Liver (tissue), 9 donors: ENCODE data around the gene RAB13. TPM values are rescaled to one million over a fixed set of nuclear protein-coding genes. Genes with fewer than 3 reads are reported as not detected.

ENCODE experiments used
- DNase-seq: peaks from one replicate; pipeline ENCODE4 v3.0.0-alpha.2; 2017; ENCODE audit warnings: low spot score
- H3K27ac ChIP-seq, 2 donors: one replicate each; pipeline ENCODE4 v1.7.0; 2013; ENCODE audit warnings: inconsistent platforms in 2 of 2, low read length in 2 of 2, control low read depth in 1 of 2, low read depth in 1 of 2, mild to moderate bottlenecking in 1 of 2
- H3K27me3 ChIP-seq, 4 donors: one replicate each; pipeline versions ENCODE4 v1.6.1 to v1.7.0; 2013; ENCODE audit warnings: low read length in 3 of 4, inconsistent platforms in 1 of 4, mild to moderate bottlenecking in 1 of 4, moderate library complexity in 1 of 4; ENCODE audit not compliant: control insufficient read depth in 4 of 4, insufficient read depth in 4 of 4
- H3K36me3 ChIP-seq, 4 donors: one replicate each; pipeline versions ENCODE4 v1.6.1 to v1.7.0; 2013; ENCODE audit warnings: low read length in 3 of 4, mild to moderate bottlenecking in 3 of 4, low read depth in 1 of 4, moderate library complexity in 1 of 4; ENCODE audit not compliant: control insufficient read depth in 4 of 4, insufficient read depth in 3 of 4
- H3K4me1 ChIP-seq, 4 donors: one replicate each; pipeline versions ENCODE4 v1.6.1 to v1.7.0; 2013; ENCODE audit warnings: low read length in 3 of 4, mild to moderate bottlenecking in 3 of 4, moderate library complexity in 1 of 4; ENCODE audit not compliant: control insufficient read depth in 4 of 4, insufficient read depth in 4 of 4
- H3K4me3 ChIP-seq, 3 donors: one replicate each; pipeline versions ENCODE4 v1.6.1 to v1.7.0; 2013; ENCODE audit warnings: low read length in 3 of 3, control low read depth in 1 of 3, low read depth in 1 of 3, mild to moderate bottlenecking in 1 of 3
- H3K9ac ChIP-seq, 2 donors: one replicate each; pipeline ENCODE4 v1.7.0; 2013; ENCODE audit warnings: low read length in 2 of 2, mild to moderate bottlenecking in 2 of 2, moderate library complexity in 2 of 2, control low read depth in 1 of 2, low read depth in 1 of 2
- H3K9me3 ChIP-seq, 4 donors: one replicate each; pipeline versions ENCODE4 v1.6.1 to v1.7.0; 2013; ENCODE audit warnings: low read length in 3 of 4; ENCODE audit not compliant: control insufficient read depth in 4 of 4
- ATF3 ChIP-seq: IDR thresholded peaks from 2 replicates; pipeline ENCODE4 v1.6.1; 2016; ENCODE audit warnings: antibody characterized with exemption
- EGR1 ChIP-seq, 2 donors: IDR thresholded peaks; 2 replicates each; pipeline ENCODE4 v1.6.1; 2016 to 2018; ENCODE audit warnings: antibody characterized with exemption in 2 of 2, low read depth in 2 of 2
- FOXA1 ChIP-seq: IDR thresholded peaks from 2 replicates; pipeline ENCODE4 v1.6.1; 2016; ENCODE audit warnings: antibody characterized with exemption
- GABPA ChIP-seq, 2 donors: IDR thresholded peaks in 1 of 2; conservative IDR thresholded peaks in 1 of 2; 2 replicates each; pipeline ENCODE4 v1.6.1; 2016; ENCODE audit warnings: antibody characterized with exemption in 2 of 2, mild to moderate bottlenecking in 1 of 2, moderate library complexity in 1 of 2
- HNF4A ChIP-seq, 2 donors: conservative IDR thresholded peaks; 2 replicates each; pipeline ENCODE4 v1.6.1; 2016; ENCODE audit warnings: antibody characterized with exemption in 2 of 2, mild to moderate bottlenecking in 2 of 2
- HNF4G ChIP-seq: IDR thresholded peaks from 2 replicates; pipeline ENCODE4 v1.6.1; 2016; ENCODE audit warnings: antibody characterized with exemption
- JUND ChIP-seq, 2 donors: IDR thresholded peaks; 2 replicates each; pipeline ENCODE4 v1.6.1; 2016; ENCODE audit warnings: antibody characterized with exemption in 2 of 2
- MAX ChIP-seq: IDR thresholded peaks from 2 replicates; pipeline ENCODE4 v1.6.1; 2016; ENCODE audit warnings: antibody characterized with exemption
- NR2F2 ChIP-seq: IDR thresholded peaks from 2 replicates; pipeline ENCODE4 v1.6.1; 2016; ENCODE audit warnings: antibody characterized with exemption
- RAD21 ChIP-seq, 2 donors: IDR thresholded peaks; 2 replicates each; pipeline ENCODE4 v1.6.1; 2016; ENCODE audit warnings: antibody characterized with exemption in 2 of 2, mild to moderate bottlenecking in 2 of 2
- RXRA ChIP-seq, 2 donors: IDR thresholded peaks; 2 replicates each; pipeline ENCODE4 v1.6.1; 2017 to 2018; ENCODE audit warnings: antibody characterized with exemption in 2 of 2, mild to moderate bottlenecking in 1 of 2
- SP1 ChIP-seq: IDR thresholded peaks from 2 replicates; pipeline ENCODE4 v1.6.1; 2018; ENCODE audit warnings: antibody characterized with exemption, mild to moderate bottlenecking
- TAF1 ChIP-seq: conservative IDR thresholded peaks from 2 replicates; pipeline ENCODE4 v1.6.1; 2016; ENCODE audit warnings: antibody characterized with exemption, mild to moderate bottlenecking
- YY1 ChIP-seq: IDR thresholded peaks from 2 replicates; pipeline ENCODE4 v1.6.1; 2016; ENCODE audit warnings: antibody characterized with exemption, mild to moderate bottlenecking
- ZBTB33 ChIP-seq: IDR thresholded peaks from 2 replicates; pipeline ENCODE4 v1.6.1; 2016; ENCODE audit warnings: antibody characterized with exemption
- WGBS: extraction: QIAGEN DNeasy Blood & Tissue Kit; methylation state at CpG from one replicate; pipeline ENCODE4 v1.1.7; 2013; 5-methylcytosine and 5-hydroxymethylcytosine counted together
- polyA plus RNA-seq, 2 donors: library from polyadenylated mRNA; stranded (reverse) in 1 of 2; unstranded in 1 of 2; fragments of 200-250 nt in 1 of 2; fragments of >200 nt in 1 of 2; fragmentation: Nextera tagmentation in 1 of 2; extraction: Ambion mirVana in 1 of 2; gene quantifications; one replicate each; pipeline versions ENCODE4 v1.2.1 to v1.2.3, GENCODE V29; 2013 to 2015
- total RNA-seq, 2 donors: library from RNA; depleted of rRNA; stranded (reverse); fragments of >200 nt; gene quantifications; one replicate each; pipeline ENCODE4 v1.2.3, GENCODE V29; 2014
- TF ChIP-seq, protein P1 (sequence below): fragments of 150-350 bp; IDR thresholded peaks from 2 replicates; pipeline ENCODE4 v1.5.1; 2017; ENCODE audit warnings: improper control_type of control experiment, low read depth, low read length; ENCODE audit not compliant: missing input control
- TF ChIP-seq, protein P2 (sequence below): IDR thresholded peaks from 2 replicates; pipeline ENCODE4 v1.6.1; 2016; ENCODE audit warnings: antibody characterized with exemption, mild to moderate bottlenecking
- donor health status: healthy.
- donor health status: healthy.
- donor health status: healthy.
- donor health status: healthy.
- donor health status: healthy.

RAB13 gene
- total and polyA plus RNA-seq, 4 donors: 18.0 to 72.9 (median 32.5) TPM

- H3K36me3 ChIP-seq: peaks cover 0 to 8% (median 1%) of the 10 kb centered on the region in 4 donors
- H3K27me3 ChIP-seq: no peaks in the 10 kb centered on the region
- no peak overlapping the region for H3K4me3 ChIP-seq
- TF ChIP-seq ZBTB33: no peak
- TF ChIP-seq RXRA (IDR thresholded peaks at IDR 0.05): no peak
- TF ChIP-seq HNF4A (conservative IDR thresholded peaks at IDR 0.05): no peak
- TF ChIP-seq SP1: no peak
- no peak for TF ChIP-seq NR2F2
- TF ChIP-seq, protein P1, sequence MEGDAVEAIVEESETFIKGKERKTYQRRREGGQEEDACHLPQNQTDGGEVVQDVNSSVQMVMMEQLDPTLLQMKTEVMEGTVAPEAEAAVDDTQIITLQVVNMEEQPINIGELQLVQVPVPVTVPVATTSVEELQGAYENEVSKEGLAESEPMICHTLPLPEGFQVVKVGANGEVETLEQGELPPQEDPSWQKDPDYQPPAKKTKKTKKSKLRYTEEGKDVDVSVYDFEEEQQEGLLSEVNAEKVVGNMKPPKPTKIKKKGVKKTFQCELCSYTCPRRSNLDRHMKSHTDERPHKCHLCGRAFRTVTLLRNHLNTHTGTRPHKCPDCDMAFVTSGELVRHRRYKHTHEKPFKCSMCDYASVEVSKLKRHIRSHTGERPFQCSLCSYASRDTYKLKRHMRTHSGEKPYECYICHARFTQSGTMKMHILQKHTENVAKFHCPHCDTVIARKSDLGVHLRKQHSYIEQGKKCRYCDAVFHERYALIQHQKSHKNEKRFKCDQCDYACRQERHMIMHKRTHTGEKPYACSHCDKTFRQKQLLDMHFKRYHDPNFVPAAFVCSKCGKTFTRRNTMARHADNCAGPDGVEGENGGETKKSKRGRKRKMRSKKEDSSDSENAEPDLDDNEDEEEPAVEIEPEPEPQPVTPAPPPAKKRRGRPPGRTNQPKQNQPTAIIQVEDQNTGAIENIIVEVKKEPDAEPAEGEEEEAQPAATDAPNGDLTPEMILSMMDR: no peak
- TF ChIP-seq FOXA1: no peak
- no peak for TF ChIP-seq RAD21 (IDR thresholded peaks at IDR 0.05)
- TF ChIP-seq JUND (IDR thresholded peaks at IDR 0.05): no peak
- TF ChIP-seq YY1: no peak
- TF ChIP-seq EGR1 (IDR thresholded peaks at IDR 0.05; ENCODE audit: low read depth in 2 of 2): no peak
- TF ChIP-seq, protein P2, sequence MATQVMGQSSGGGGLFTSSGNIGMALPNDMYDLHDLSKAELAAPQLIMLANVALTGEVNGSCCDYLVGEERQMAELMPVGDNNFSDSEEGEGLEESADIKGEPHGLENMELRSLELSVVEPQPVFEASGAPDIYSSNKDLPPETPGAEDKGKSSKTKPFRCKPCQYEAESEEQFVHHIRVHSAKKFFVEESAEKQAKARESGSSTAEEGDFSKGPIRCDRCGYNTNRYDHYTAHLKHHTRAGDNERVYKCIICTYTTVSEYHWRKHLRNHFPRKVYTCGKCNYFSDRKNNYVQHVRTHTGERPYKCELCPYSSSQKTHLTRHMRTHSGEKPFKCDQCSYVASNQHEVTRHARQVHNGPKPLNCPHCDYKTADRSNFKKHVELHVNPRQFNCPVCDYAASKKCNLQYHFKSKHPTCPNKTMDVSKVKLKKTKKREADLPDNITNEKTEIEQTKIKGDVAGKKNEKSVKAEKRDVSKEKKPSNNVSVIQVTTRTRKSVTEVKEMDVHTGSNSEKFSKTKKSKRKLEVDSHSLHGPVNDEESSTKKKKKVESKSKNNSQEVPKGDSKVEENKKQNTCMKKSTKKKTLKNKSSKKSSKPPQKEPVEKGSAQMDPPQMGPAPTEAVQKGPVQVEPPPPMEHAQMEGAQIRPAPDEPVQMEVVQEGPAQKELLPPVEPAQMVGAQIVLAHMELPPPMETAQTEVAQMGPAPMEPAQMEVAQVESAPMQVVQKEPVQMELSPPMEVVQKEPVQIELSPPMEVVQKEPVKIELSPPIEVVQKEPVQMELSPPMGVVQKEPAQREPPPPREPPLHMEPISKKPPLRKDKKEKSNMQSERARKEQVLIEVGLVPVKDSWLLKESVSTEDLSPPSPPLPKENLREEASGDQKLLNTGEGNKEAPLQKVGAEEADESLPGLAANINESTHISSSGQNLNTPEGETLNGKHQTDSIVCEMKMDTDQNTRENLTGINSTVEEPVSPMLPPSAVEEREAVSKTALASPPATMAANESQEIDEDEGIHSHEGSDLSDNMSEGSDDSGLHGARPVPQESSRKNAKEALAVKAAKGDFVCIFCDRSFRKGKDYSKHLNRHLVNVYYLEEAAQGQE: no peak
- no peak for TF ChIP-seq TAF1
- no peak for TF ChIP-seq GABPA (IDR thresholded peaks at IDR 0.05 in 1 of 2, conservative IDR thresholded peaks at IDR 0.05 in 1 of 2)
- TF ChIP-seq ATF3: no peak
- TF ChIP-seq MAX: no peak
- WGBS: 70% methylated on average over 3 of the region's 3 CpGs
- H3K4me1 ChIP-seq: peaks cover 11 to 63% (median 51%) of the 10 kb centered on the region in 4 donors
- H3K9me3 ChIP-seq: no peaks in the 10 kb centered on the region
- no peak overlapping the region for H3K9ac ChIP-seq
- peak overlapping the region in 1 of 2 donors; percentile 1 for H3K27ac ChIP-seq
- no peak for DNase-seq
These were observed 26.7 kb downstream of the RAB13 start for GRCh38 chr1:153959454-153959853.

GRCh38 chr1:153958961-153959260, 27.2 kb downstream of the RAB13 start:
- WGBS: 20% methylated on average over 4 of the region's 4 CpGs
- DNase-seq: no peak
- Histone ChIP-seq H3K27ac (peak overlapping the region; percentile 14 to 91), H3K4me3 (peak overlapping the region in 1 of 3 donors; percentile 12), H3K9ac (no peak overlapping the region), H3K27me3 (no peaks in the 10 kb centered on the region), H3K9me3 (no peaks in the 10 kb centered on the region), H3K4me1 (peaks cover 11 to 63% (median 51%) of the 10 kb centered on the region in 4 donors), H3K36me3 (peaks cover 0 to 8% (median 1%) of the 10 kb centered on the region in 4 donors)
- TF ChIP-seq RXRA (IDR thresholded peaks at IDR 0.05) (no peak), GABPA (IDR thresholded peaks at IDR 0.05 in 1 of 2, conservative IDR thresholded peaks at IDR 0.05 in 1 of 2) (no peak), NR2F2 (no peak), ATF3 (no peak), EGR1 (IDR thresholded peaks at IDR 0.05; ENCODE audit: low read depth in 2 of 2) (no peak), FOXA1 (no peak), HNF4G (no peak)
